Neural crest cell (in vitro differentiated cells): ENCODE results near the gene GSKIP. TPM values are rescaled to one million over a fixed set of nuclear protein-coding genes. Genes with fewer than 3 reads are reported as not detected.

ENCODE experiments used
- DNase-seq: peaks from one replicate; pipeline ENCODE4 v3.0.0; 2021; ENCODE audit warnings: low read depth, mixed read lengths, low spot score
- H3K27ac Mint-ChIP-seq: one replicate; pipeline ENCODE4 v1.8.0; 2021; ENCODE audit warnings: mild to moderate bottlenecking, mixed read lengths; ENCODE audit not compliant: unreplicated experiment
- H3K27me3 Mint-ChIP-seq: 2 replicates; pipeline ENCODE4 v1.8.0; 2021; ENCODE audit warnings: low read depth, mild to moderate bottlenecking, mixed read lengths
- H3K36me3 Mint-ChIP-seq: 2 replicates; pipeline ENCODE4 v1.8.0; 2021; ENCODE audit warnings: low read depth, mild to moderate bottlenecking, mixed read lengths
- H3K4me1 Mint-ChIP-seq: 2 replicates; pipeline ENCODE4 v1.8.0; 2021; ENCODE audit warnings: mixed read lengths
- H3K4me3 Mint-ChIP-seq: one replicate; pipeline ENCODE4 v1.8.0; 2021; ENCODE audit warnings: mild to moderate bottlenecking, mixed read lengths
- H3K9me3 Mint-ChIP-seq: 2 replicates; pipeline ENCODE4 v1.8.0; 2021; ENCODE audit warnings: mixed read lengths
- total RNA-seq: library from RNA; stranded (reverse); gene quantifications from 2 replicates; pipeline ENCODE4 v1.2.1, GENCODE V29; 2021
- TF ChIP-seq, protein P1 (sequence below): fragments of 200-600 bp; sonication (generic); conservative IDR thresholded peaks from 2 replicates; pipeline ENCODE4 v1.5.0; 2021; ENCODE audit warnings: antibody characterized with exemption, mild to moderate bottlenecking

Gene GSKIP
- total RNA-seq, 1 donor from 2014 or later: 29.4 TPM

DNA sequence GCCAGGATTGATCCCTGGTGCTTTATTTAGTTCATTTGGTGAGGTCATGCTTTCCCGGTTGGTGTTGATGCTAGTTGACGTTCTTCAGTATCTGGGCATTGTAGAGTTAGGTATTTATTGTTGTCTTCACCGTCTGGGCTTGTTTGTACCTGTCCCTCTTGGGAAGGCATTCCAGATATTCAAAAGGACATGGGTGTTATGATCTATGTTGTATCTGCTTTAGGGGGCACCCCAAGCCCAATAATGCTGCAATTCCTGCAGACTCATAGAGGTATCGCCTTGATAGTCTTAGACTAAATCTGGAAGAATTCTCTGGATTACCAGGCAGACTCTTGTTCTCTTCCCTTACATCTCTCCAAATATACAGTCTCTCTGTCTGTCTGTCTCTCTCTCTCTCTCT, 70.7 kb downstream of the GSKIP start:
- H3K9me3 Mint-ChIP-seq: no peaks in the 10 kb centered on the region
- H3K27me3 Mint-ChIP-seq: no peaks in the 10 kb centered on the region
- H3K36me3 Mint-ChIP-seq: peaks cover 8% of the 10 kb centered on the region
- DNase-seq: no peak
- no peaks in the 10 kb centered on the region for H3K4me1 Mint-ChIP-seq
- TF ChIP-seq, protein P1, sequence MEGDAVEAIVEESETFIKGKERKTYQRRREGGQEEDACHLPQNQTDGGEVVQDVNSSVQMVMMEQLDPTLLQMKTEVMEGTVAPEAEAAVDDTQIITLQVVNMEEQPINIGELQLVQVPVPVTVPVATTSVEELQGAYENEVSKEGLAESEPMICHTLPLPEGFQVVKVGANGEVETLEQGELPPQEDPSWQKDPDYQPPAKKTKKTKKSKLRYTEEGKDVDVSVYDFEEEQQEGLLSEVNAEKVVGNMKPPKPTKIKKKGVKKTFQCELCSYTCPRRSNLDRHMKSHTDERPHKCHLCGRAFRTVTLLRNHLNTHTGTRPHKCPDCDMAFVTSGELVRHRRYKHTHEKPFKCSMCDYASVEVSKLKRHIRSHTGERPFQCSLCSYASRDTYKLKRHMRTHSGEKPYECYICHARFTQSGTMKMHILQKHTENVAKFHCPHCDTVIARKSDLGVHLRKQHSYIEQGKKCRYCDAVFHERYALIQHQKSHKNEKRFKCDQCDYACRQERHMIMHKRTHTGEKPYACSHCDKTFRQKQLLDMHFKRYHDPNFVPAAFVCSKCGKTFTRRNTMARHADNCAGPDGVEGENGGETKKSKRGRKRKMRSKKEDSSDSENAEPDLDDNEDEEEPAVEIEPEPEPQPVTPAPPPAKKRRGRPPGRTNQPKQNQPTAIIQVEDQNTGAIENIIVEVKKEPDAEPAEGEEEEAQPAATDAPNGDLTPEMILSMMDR: no peak
- H3K27ac Mint-ChIP-seq: no peak overlapping the region
- no peak overlapping the region for H3K4me3 Mint-ChIP-seq

Other genes with a start within 250 kb of the GSKIP start
- gene BDKRB2, start 158.7 kb upstream of the GSKIP start, total RNA-seq: 0.09 and 0.18 TPM in 2 replicates
- not detected in 2 replicates for gene BDKRB1, start 107.3 kb upstream of the GSKIP start, total RNA-seq
- 17.0 and 19.5 TPM in 2 replicates for gene ATG2B, start 185 bp upstream of the GSKIP start, total RNA-seq
- 4.8 and 8.1 TPM in 2 replicates for gene AK7, start 28.6 kb downstream of the GSKIP start, total RNA-seq
- gene PAPOLA, start 138.9 kb downstream of the GSKIP start, total RNA-seq: 209 and 215 TPM in 2 replicates